HG02884 (cell line): ENCODE measurements around the gene NOC2L.
"Not testable (repeated sequence)": the region's sequence is repeated elsewhere in the genome, so short reads cannot be mapped to it uniquely, and the experiment has no call there.

ENCODE experiments used
- ATAC-seq: cut with Tn5 transposase; IDR thresholded peaks from one replicate; pipeline ENCODE4 v1.9.1; 2021; ENCODE audit warnings: mild to moderate bottlenecking, moderate library complexity; ENCODE audit not compliant: unreplicated experiment

NOC2L gene

GRCh38 chr1:963746-964525, 4.9 kb upstream of the NOC2L start:
- ATAC-seq: no peak

GRCh38 chr1:963301-963651, 4.2 kb upstream of the NOC2L start:
- ATAC-seq: no peak

GRCh38 chr1:962381-963300, 3.6 kb upstream of the NOC2L start:
- no peak for ATAC-seq

- no peak for ATAC-seq
Observed at GRCh38 chr1:961132-961669, 2.1 kb upstream of the NOC2L start.

- ATAC-seq: no peak
Observed at GRCh38 chr1:960363-961131, 1.5 kb upstream of the NOC2L start, which contains the start of gene KLHL17. Gene KLHL17, plus strand, starts transcription at chr1:960584. Its CDS starts 110 bp downstream, at chr1:960694.

- no peak for ATAC-seq
Observed at GRCh38 chr1:959731-960362, 791 bp upstream of the NOC2L start.

GRCh38 chr1:956636-957035, 2.4 kb downstream of the NOC2L start:
- no peak for ATAC-seq

- no peak for ATAC-seq
Observed at GRCh38 chr1:955474-955873, 3.6 kb downstream of the NOC2L start.

GRCh38 chr1:954927-955326, 4.1 kb downstream of the NOC2L start:
- ATAC-seq: no peak

GRCh38 chr1:953524-954320, 5.3 kb downstream of the NOC2L start:
- ATAC-seq: no peak

- no peak for ATAC-seq
Observed at GRCh38 chr1:952603-953002, 6.5 kb downstream of the NOC2L start.

- no peak for ATAC-seq
Observed at GRCh38 chr1:952201-952600, 6.9 kb downstream of the NOC2L start.

- ATAC-seq: no peak
Observed at GRCh38 chr1:951364-951763, 7.7 kb downstream of the NOC2L start.

- no peak for ATAC-seq
Observed at GRCh38 chr1:950881-951280, 8.2 kb downstream of the NOC2L start.

- ATAC-seq: no peak
Observed at GRCh38 chr1:950268-950667, 8.8 kb downstream of the NOC2L start.

GRCh38 chr1:947958-948357, 11.1 kb downstream of the NOC2L start:
- no peak for ATAC-seq

- ATAC-seq: not testable (repeated sequence)
Observed at GRCh38 chr1:946811-947210, 12.2 kb downstream of the NOC2L start.

- no peak for ATAC-seq
Observed at GRCh38 chr1:945688-946556, 13.1 kb downstream of the NOC2L start.
